SK-N-SH treated with all-trans-retinoic acid at 6 μM for 48 hours (cell line): ENCODE measurements around the gene TXLNA.

Experiments
- ATAC-seq: fragments of 200-7000 bp; cut with Tn5 transposase; 3 replicates; pipeline ENCODE4 v1.9.1; 2020; ENCODE audit warnings: mild to moderate bottlenecking, moderate library complexity
- ARNTL ChIP-seq: fragments of 450-650 bp; formaldehyde crosslinking; IDR thresholded peaks from 2 replicates; pipeline ENCODE4 v1.5.0; 2020; ENCODE audit warnings: low read depth, mild to moderate bottlenecking, moderate library complexity, borderline replicate concordance
- BACH2 ChIP-seq: fragments of 250-450 bp; sonication (Bioruptor Pico); IDR thresholded peaks from 2 replicates; pipeline ENCODE4 v1.9.0; 2021; ENCODE audit warnings: mild to moderate bottlenecking, borderline replicate concordance
- CSDC2 ChIP-seq: fragments of 250-450 bp; sonication (Bioruptor Pico); IDR thresholded peaks from 2 replicates; pipeline ENCODE4 v1.5.0; 2020; ENCODE audit warnings: mild to moderate bottlenecking, moderate library complexity
- CSRNP3 ChIP-seq: fragments of 250-450 bp; sonication (Bioruptor Pico); IDR thresholded peaks from 2 replicates; pipeline ENCODE4 v1.5.1; 2021; ENCODE audit warnings: mild to moderate bottlenecking, moderate library complexity
- ESRRG ChIP-seq: fragments of 250-450 bp; sonication (Bioruptor Pico); IDR thresholded peaks from 2 replicates; pipeline ENCODE4 v1.6.1; 2021; ENCODE audit warnings: mild to moderate bottlenecking
- GLIS3 ChIP-seq: fragments of 250-450 bp; sonication (Bioruptor Pico); IDR thresholded peaks from 2 replicates; pipeline ENCODE4 v1.5.0; 2020; ENCODE audit warnings: mild to moderate bottlenecking, moderate library complexity
- ISL1 ChIP-seq: fragments of 250-450 bp; sonication (Bioruptor Pico); IDR thresholded peaks from 2 replicates; pipeline ENCODE4 v2.1.2; 2022; ENCODE audit warnings: mild to moderate bottlenecking, moderate library complexity
- OSR1 ChIP-seq: fragments of 250-450 bp; sonication (Bioruptor Pico); IDR thresholded peaks from 2 replicates; pipeline ENCODE4 v1.8.0; 2022; ENCODE audit warnings: moderate library complexity, mild to moderate bottlenecking, inconsistent platforms
- PATZ1 ChIP-seq: fragments of 250-450 bp; sonication (Bioruptor Pico); IDR thresholded peaks from 2 replicates; pipeline ENCODE4 v1.8.0; 2020; ENCODE audit warnings: mild to moderate bottlenecking, moderate library complexity, borderline replicate concordance
- POU6F1 ChIP-seq: fragments of 250-450 bp; sonication (Bioruptor Pico); IDR thresholded peaks from 2 replicates; pipeline ENCODE4 v1.8.0; 2021; ENCODE audit warnings: low read depth, mild to moderate bottlenecking, moderate library complexity, borderline replicate concordance
- PPARA ChIP-seq: fragments of 250-450 bp; sonication (Bioruptor Pico); IDR thresholded peaks from 2 replicates; pipeline ENCODE4 v1.5.0; 2020; ENCODE audit warnings: mild to moderate bottlenecking, borderline replicate concordance
- RARB ChIP-seq: fragments of 250-450 bp; sonication (Bioruptor Pico); IDR thresholded peaks from 2 replicates; pipeline ENCODE4 v1.8.0; 2021; ENCODE audit warnings: mild to moderate bottlenecking, moderate library complexity
- SNAI2 ChIP-seq: fragments of 250-450 bp; sonication (Bioruptor Pico); IDR thresholded peaks from 2 replicates; pipeline ENCODE4 v1.5.0; 2020; ENCODE audit warnings: mild to moderate bottlenecking, moderate library complexity
- TCF4 ChIP-seq: fragments of 250-450 bp; sonication (Bioruptor Pico); IDR thresholded peaks from 2 replicates; pipeline ENCODE4 v1.8.0; 2021; ENCODE audit warnings: mild to moderate bottlenecking, moderate library complexity, borderline replicate concordance
- TOX ChIP-seq: fragments of 250-450 bp; sonication (Bioruptor Pico); IDR thresholded peaks from 2 replicates; pipeline ENCODE4 v1.8.0; 2021; ENCODE audit warnings: mild to moderate bottlenecking, moderate library complexity, borderline replicate concordance
- TSHZ2 ChIP-seq: fragments of 250-450 bp; sonication (Bioruptor Pico); IDR thresholded peaks from 2 replicates; pipeline ENCODE4 v1.5.0; 2020; ENCODE audit warnings: mild to moderate bottlenecking, moderate library complexity
- ZC3H10 ChIP-seq: fragments of 250-450 bp; sonication (Bioruptor Pico); IDR thresholded peaks from 2 replicates; pipeline ENCODE4 v1.5.1; 2021; ENCODE audit warnings: mild to moderate bottlenecking, moderate library complexity
- ZFP3 ChIP-seq: fragments of 250-450 bp; sonication (Bioruptor Pico); IDR thresholded peaks from 2 replicates; pipeline ENCODE4 v1.5.0; 2020; ENCODE audit warnings: mild to moderate bottlenecking, moderate library complexity
- ZFP30 ChIP-seq: fragments of 450-650 bp; formaldehyde crosslinking; IDR thresholded peaks from 2 replicates; pipeline ENCODE4 v1.5.0; 2022; ENCODE audit warnings: mild to moderate bottlenecking, moderate library complexity
- ZNF565 ChIP-seq: fragments of 450-650 bp; formaldehyde crosslinking; conservative IDR thresholded peaks from 2 replicates; pipeline ENCODE4 v1.5.0; 2020; ENCODE audit warnings: low read depth, mild to moderate bottlenecking, moderate library complexity
- ZNF70 ChIP-seq: fragments of 450-650 bp; formaldehyde crosslinking; IDR thresholded peaks from 2 replicates; pipeline ENCODE4 v1.5.0; 2020; ENCODE audit warnings: mild to moderate bottlenecking, moderate library complexity
- ZNF8 ChIP-seq: fragments of 450-650 bp; formaldehyde crosslinking; IDR thresholded peaks from 2 replicates; pipeline ENCODE4 v1.5.0; 2020; ENCODE audit warnings: mild to moderate bottlenecking, moderate library complexity

The TXLNA gene

GRCh38 chr1:32215629-32216480 lies 36.4 kb downstream of the TXLNA start:
- TF ChIP-seq ZFP3 (CRISPR knock-in tag) (no peak), PPARA (CRISPR knock-in tag) (no peak), TSHZ2 (CRISPR knock-in tag) (no peak), ARNTL (no peak), TCF4 (CRISPR knock-in tag) (no peak), BACH2 (CRISPR knock-in tag) (no peak)
- ATAC-seq: peak; percentile 96

GRCh38 chr1:32216566-32216965 lies 37.1 kb downstream of the TXLNA start:
- ATAC-seq: no peak
- TF ChIP-seq ZFP30 (CRISPR knock-in tag): no peak
- TF ChIP-seq PATZ1: no peak
- TF ChIP-seq RARB: no peak
- TF ChIP-seq PPARA (CRISPR knock-in tag): no peak
- TF ChIP-seq ARNTL: no peak
- TF ChIP-seq ESRRG: no peak
- TF ChIP-seq ZNF8 (CRISPR knock-in tag): no peak
- no peak for TF ChIP-seq ISL1
- TF ChIP-seq ZNF70: no peak
- TF ChIP-seq SNAI2 (CRISPR knock-in tag): no peak
- no peak for TF ChIP-seq TCF4 (CRISPR knock-in tag)
- TF ChIP-seq CSDC2 (CRISPR knock-in tag): no peak
- TF ChIP-seq POU6F1 (CRISPR knock-in tag): no peak
- no peak for TF ChIP-seq GLIS3 (CRISPR knock-in tag)
- no peak for TF ChIP-seq OSR1 (CRISPR knock-in tag)
- TF ChIP-seq CSRNP3: no peak
- no peak for TF ChIP-seq ZC3H10 (CRISPR knock-in tag)
- no peak for TF ChIP-seq ZNF565 (CRISPR knock-in tag)
- TF ChIP-seq ZFP3 (CRISPR knock-in tag): no peak
- TF ChIP-seq TOX (CRISPR knock-in tag): no peak

GRCh38 chr1:32219022-32219421 lies 39.5 kb downstream of the TXLNA start:
- no peak for ATAC-seq
- TF ChIP-seq CSDC2 (CRISPR knock-in tag) (no peak), ZC3H10 (CRISPR knock-in tag) (no peak), PPARA (CRISPR knock-in tag) (no peak), ZNF565 (CRISPR knock-in tag) (no peak), ZFP3 (CRISPR knock-in tag) (no peak), ARNTL (no peak), ZNF8 (CRISPR knock-in tag) (no peak), SNAI2 (CRISPR knock-in tag) (no peak), TCF4 (CRISPR knock-in tag) (no peak), ISL1 (no peak), ZFP30 (CRISPR knock-in tag) (no peak), TSHZ2 (CRISPR knock-in tag) (no peak), ESRRG (no peak), ZNF70 (no peak)
